ENCODE data around the gene PLA2G4F. TPM values are rescaled to one million over a fixed set of nuclear protein-coding genes. Genes with fewer than 3 reads are reported as not detected.
A peak's percentile ranks its signal among the peaks of the same experiment; 100 is the strongest.
"Not testable (repeated sequence)": the region's sequence is repeated elsewhere in the genome, so short reads cannot be mapped to it uniquely, and the experiment has no call there.

The PLA2G4F gene
- total RNA-seq, 1 donor from 2014 or later, result 1.5 TPM

DNA sequence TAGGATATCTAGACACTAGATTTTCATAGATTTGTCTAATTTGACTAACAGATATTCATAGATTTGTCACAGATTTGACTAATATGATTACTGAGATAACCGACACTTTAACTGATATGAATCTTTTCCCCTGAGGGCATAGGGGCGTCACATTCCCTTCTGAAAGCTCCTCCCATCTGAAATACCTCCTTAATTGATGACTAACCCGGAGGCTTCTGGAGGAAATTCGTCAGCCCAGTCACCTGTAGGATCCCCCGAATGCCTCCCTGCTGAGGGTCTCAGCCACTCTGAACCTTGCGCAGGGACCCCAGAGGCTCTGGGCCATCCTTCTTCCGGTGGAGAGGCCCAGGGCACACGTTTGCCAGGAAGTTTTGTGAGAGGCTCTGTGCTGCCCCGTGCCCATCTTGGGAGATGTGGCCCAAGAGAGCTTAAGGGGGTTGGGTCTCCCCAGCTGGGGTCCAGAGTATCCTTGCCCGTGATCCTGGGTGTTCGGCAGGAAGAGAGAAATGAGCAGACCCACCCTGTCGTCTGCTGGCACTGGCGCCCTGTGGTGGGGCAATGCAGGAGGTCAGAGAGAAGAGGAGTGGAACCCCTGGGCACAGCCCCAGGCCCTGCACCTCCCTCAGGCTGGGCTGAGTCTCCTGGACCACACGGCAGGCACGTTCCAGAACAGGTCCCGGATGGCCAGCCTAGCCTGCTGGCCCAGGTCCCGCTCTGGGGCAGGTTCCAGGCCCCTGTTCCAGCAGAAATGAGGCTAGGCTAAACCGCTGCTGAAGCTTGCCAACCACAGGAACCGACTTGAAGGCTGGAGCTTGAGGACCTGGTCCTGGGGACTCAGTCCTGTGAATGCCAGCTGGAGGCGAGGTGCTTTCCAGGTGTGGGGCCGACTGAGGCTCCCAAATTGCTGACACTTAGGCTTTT is 63.8 kb downstream of the PLA2G4F start:
- peaks cover 54% of the 10 kb centered on the region for H3K27me3 Mint-ChIP-seq (ENCODE audit: low read depth)
- peaks cover 31% of the 10 kb centered on the region for H3K4me1 Mint-ChIP-seq
- no peak overlapping the region for H3K27ac Mint-ChIP-seq
- TF ChIP-seq, protein P1, sequence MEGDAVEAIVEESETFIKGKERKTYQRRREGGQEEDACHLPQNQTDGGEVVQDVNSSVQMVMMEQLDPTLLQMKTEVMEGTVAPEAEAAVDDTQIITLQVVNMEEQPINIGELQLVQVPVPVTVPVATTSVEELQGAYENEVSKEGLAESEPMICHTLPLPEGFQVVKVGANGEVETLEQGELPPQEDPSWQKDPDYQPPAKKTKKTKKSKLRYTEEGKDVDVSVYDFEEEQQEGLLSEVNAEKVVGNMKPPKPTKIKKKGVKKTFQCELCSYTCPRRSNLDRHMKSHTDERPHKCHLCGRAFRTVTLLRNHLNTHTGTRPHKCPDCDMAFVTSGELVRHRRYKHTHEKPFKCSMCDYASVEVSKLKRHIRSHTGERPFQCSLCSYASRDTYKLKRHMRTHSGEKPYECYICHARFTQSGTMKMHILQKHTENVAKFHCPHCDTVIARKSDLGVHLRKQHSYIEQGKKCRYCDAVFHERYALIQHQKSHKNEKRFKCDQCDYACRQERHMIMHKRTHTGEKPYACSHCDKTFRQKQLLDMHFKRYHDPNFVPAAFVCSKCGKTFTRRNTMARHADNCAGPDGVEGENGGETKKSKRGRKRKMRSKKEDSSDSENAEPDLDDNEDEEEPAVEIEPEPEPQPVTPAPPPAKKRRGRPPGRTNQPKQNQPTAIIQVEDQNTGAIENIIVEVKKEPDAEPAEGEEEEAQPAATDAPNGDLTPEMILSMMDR (IDR thresholded peaks at IDR 0.05; ENCODE audit: unreplicated experiment), result no peak
- no peaks in the 10 kb centered on the region for H3K9me3 Mint-ChIP-seq
- DNase-seq (ENCODE audit: low spot score in 2 of 2, unreplicated experiment in 2 of 2), result no peak
- no peak overlapping the region for H3K4me3 Mint-ChIP-seq
- no peaks in the 10 kb centered on the region for H3K36me3 Mint-ChIP-seq

DNA sequence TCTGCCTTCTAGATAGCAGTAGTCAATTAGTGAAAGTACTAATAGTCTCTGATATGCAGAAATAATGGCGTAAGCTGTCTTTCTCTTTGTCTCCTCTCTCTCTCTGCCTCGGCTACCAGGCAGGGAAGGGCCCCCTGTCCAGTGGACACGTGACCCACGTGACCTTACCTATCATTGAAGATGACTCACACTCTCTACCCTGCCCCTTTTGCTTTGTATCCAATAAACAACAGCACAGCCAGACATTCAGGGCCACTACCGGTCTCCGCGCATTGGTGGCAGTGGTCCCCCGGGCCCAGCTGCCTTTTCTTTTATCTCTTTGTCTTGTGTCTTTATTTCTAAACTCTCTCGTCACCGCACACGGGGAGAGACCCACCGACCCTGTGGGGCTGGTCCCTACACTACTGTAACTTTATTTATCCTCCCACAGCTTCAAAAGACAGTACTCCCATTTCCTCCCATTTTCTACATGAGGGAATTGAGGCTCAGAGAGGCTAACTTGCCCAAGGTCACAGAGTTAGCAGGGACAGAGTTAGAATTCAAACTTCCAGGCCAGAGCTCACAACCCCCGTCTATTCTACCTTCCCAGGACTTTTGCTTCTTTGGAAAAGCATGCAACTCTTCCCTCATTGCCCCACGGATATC is 64.6 kb downstream of the PLA2G4F start:
- not testable (repeated sequence) for H3K9me3 Mint-ChIP-seq; H3K4me3 Mint-ChIP-seq; H3K27ac Mint-ChIP-seq; DNase-seq (ENCODE audit: low spot score in 2 of 2, unreplicated experiment in 2 of 2); H3K36me3 Mint-ChIP-seq
- peaks cover 54% of the 10 kb centered on the region for H3K27me3 Mint-ChIP-seq (ENCODE audit: low read depth)
- H3K4me1 Mint-ChIP-seq, result peaks cover 31% of the 10 kb centered on the region

DNA sequence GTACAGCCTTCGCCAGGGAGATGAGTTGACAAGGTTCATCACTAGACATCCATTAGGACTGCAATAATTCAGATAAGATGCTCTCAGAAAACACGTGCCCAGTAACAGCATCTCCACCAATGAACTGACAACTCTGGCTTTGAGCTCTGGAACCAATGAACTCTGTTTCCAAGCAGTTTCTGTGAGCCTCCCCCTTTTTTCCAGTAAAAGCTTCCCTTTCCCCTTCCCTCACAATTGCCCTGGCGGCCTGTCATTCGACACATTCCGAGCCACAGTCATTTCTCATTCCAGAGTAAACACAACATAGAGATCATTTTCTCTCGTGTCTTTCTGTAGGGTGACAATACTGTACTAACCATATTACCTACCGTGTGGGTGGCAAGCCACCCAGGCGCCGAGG is 65.7 kb downstream of the PLA2G4F start:
- DNase-seq (ENCODE audit: low spot score in 2 of 2, unreplicated experiment in 2 of 2), result no peak
- H3K4me3 Mint-ChIP-seq, result no peak overlapping the region
- H3K9me3 Mint-ChIP-seq, result no peaks in the 10 kb centered on the region
- TF ChIP-seq, protein P1 (IDR thresholded peaks at IDR 0.05; ENCODE audit: unreplicated experiment), result no peak
- peaks cover 31% of the 10 kb centered on the region for H3K4me1 Mint-ChIP-seq
- H3K27me3 Mint-ChIP-seq (ENCODE audit: low read depth), result peaks cover 57% of the 10 kb centered on the region
- no peaks in the 10 kb centered on the region for H3K36me3 Mint-ChIP-seq
- H3K27ac Mint-ChIP-seq, result no peak overlapping the region

DNA sequence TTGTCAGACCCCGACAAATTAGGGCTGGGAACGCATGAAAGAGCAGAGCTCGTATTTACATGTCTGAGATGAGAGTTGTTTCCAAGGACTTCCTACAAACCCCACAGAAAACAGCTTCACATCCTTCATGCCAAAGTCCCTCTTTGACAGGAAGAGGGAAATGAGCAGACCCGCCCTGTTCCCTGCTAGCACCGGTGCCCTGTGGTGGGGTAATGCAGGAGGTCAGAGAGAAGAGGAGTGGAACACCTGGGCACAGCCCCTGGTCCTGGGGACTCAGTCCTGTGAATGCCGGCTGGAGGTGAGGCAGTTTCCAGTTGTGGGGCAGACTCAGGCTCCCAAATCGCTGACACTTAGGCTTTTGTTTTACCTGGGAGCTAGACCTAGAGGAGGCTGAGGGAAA is 66.1 kb downstream of the PLA2G4F start:
- TF ChIP-seq, protein P1 (IDR thresholded peaks at IDR 0.05; ENCODE audit: unreplicated experiment), result no peak
- no peaks in the 10 kb centered on the region for H3K9me3 Mint-ChIP-seq
- H3K4me1 Mint-ChIP-seq, result peaks cover 31% of the 10 kb centered on the region
- no peaks in the 10 kb centered on the region for H3K36me3 Mint-ChIP-seq
- no peak overlapping the region for H3K4me3 Mint-ChIP-seq
- DNase-seq (ENCODE audit: low spot score in 2 of 2, unreplicated experiment in 2 of 2), result no peak
- no peak overlapping the region for H3K27ac Mint-ChIP-seq
- peaks cover 61% of the 10 kb centered on the region for H3K27me3 Mint-ChIP-seq (ENCODE audit: low read depth)

DNA sequence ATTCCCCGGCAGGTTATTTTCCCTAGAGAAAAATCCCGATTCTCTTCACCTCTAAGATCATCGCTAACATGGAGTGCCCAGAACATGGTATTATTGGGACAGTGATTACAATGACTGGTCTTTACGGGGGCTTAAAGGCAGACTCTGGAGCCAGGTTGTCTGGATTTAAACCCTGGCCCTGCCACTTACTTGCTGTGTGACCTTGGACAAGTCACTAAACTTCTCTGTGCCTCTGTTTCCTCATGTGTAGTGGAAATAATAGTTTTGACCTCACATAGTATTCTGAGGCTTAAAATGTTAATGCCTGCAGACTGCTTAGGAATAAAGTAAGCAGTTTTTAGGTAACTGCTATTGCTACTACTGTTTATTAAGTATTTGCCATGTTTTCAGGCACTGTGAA is 66.5 kb downstream of the PLA2G4F start:
- peaks cover 31% of the 10 kb centered on the region for H3K4me1 Mint-ChIP-seq
- DNase-seq (ENCODE audit: low spot score in 2 of 2, unreplicated experiment in 2 of 2), result no peak
- H3K36me3 Mint-ChIP-seq, result no peaks in the 10 kb centered on the region
- H3K27me3 Mint-ChIP-seq (ENCODE audit: low read depth), result peaks cover 66% of the 10 kb centered on the region
- no peak overlapping the region for H3K27ac Mint-ChIP-seq
- H3K4me3 Mint-ChIP-seq, result no peak overlapping the region
- H3K9me3 Mint-ChIP-seq, result no peaks in the 10 kb centered on the region
- TF ChIP-seq, protein P1 (IDR thresholded peaks at IDR 0.05; ENCODE audit: unreplicated experiment), result no peak

Small RNAs within 50 kb of the gene (microRNA-seq; reads per million reads assigned to microRNA genes)
- gene MIR627, result 34.0 reads per million, percentile 53 among the genes with 10 or more reads in this experiment

Other genes starting within 250 kb of the PLA2G4F start
- 14.5 to 16.1 TPM (median 15.8 TPM) in 3 replicates for gene EHD4, start 184.1 kb downstream of the PLA2G4F start, total RNA-seq
- gene PLA2G4E, start 135.6 kb downstream of the PLA2G4F start, total RNA-seq, result not detected in 3 replicates
- not detected in 3 replicates for gene PLA2G4D, start 62.1 kb downstream of the PLA2G4F start, total RNA-seq
- gene VPS39, start 51.7 kb upstream of the PLA2G4F start, total RNA-seq, result 86.2 to 91.2 TPM (median 90.2 TPM) in 3 replicates
- 39.7 to 42.7 TPM (median 42.0 TPM) in 3 replicates for gene GANC, start 116.6 kb upstream of the PLA2G4F start, total RNA-seq
- gene TMEM87A, start 116.8 kb upstream of the PLA2G4F start, total RNA-seq, result 55.9 to 56.1 TPM (median 56.1 TPM) in 3 replicates
- gene CAPN3, start 202.9 kb upstream of the PLA2G4F start, total RNA-seq, result 12.2 to 13.7 TPM (median 12.8 TPM) in 3 replicates